ENCODE results near the gene ZNF331. TPM values are rescaled to one million over a fixed set of nuclear protein-coding genes. Genes with fewer than 3 reads are reported as not detected.

The ZNF331 gene
- total RNA-seq, 1 donor from 2014 or later: 6.8 TPM

DNA sequence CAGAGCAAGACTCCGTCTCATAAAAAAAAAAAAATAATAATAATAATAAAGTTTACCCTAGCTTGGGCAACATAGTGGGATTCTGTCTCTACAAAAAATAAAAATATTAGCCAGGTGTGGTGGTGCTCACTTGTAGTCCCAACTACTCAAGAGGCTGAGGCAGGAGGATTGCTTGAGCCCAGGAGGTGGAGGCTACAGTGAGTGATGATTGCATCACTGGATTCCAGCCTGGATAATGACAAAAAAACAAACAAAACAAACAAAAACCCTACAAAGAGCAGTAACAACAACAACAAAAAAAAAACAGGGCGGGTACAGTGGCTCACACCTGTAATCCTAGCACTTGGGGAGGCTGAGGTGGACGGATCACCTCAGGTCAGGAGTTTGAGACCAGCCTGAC is 45.2 kb downstream of the ZNF331 start:
- H3K4me3 ChIP-seq (ENCODE audit: low read depth, low read length): no peak overlapping the region
- H3K27me3 ChIP-seq (ENCODE audit: control insufficient read depth, insufficient read depth, low read length): no peaks in the 10 kb centered on the region
- no peaks in the 10 kb centered on the region for H3K36me3 ChIP-seq (ENCODE audit: control insufficient read depth, insufficient read depth, low read length)
- DNase-seq (ENCODE audit: low read depth) (no peak), FAIRE-seq (no peak)
- no peak for TF ChIP-seq CTCF (IDR thresholded peaks at IDR 0.05; ENCODE audit: insufficient read depth, low read length, severe bottlenecking)

GRCh38 chr19:53586277-53586691 is 48.3 kb downstream of the ZNF331 start:
- no peak overlapping the region for H3K4me3 ChIP-seq (ENCODE audit: low read depth, low read length)
- DNase-seq (ENCODE audit: low read depth) (no peak), FAIRE-seq (no peak)
- TF ChIP-seq CTCF (IDR thresholded peaks at IDR 0.05; ENCODE audit: insufficient read depth, low read length, severe bottlenecking): no peak
- H3K36me3 ChIP-seq (ENCODE audit: control insufficient read depth, insufficient read depth, low read length): no peaks in the 10 kb centered on the region
- no peaks in the 10 kb centered on the region for H3K27me3 ChIP-seq (ENCODE audit: control insufficient read depth, insufficient read depth, low read length)

DNA sequence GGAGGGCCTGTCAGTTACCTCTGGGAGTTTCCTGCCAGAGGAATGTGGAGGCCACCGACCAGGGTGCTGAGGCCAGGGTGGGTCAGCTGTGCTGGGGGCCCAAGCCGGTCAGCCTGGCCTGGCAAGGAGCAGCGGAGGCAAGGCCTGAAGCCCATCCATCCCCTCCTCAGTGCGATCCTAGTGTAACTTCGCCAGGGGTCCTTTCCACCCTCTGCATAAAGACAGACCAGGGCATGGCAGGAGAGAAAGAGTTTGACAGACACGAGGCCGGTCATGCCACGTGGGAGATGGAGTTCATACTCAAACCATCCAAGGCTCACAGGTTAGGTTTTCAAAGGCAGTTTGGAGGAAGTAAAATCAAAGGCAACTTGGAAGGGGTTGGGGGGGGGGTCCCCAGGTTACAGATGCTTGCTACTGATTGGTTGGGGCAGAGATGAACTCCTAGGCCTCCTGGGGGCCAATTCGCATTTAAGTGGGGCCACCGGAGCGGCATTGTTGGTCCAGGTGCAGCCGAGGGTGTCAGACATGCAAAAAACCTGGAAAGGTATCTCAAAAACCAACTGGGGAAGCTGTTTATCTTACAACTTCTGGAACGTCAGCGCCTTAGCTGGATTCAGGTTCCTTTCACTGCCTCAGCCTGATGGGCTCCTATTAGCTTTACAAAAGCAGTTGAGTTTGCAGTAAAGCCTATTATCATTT is 57.0 kb downstream of the ZNF331 start:
- H3K27me3 ChIP-seq (ENCODE audit: control insufficient read depth, insufficient read depth, low read length): no peaks in the 10 kb centered on the region
- no peaks in the 10 kb centered on the region for H3K36me3 ChIP-seq (ENCODE audit: control insufficient read depth, insufficient read depth, low read length)
- no peak for FAIRE-seq
- no peak overlapping the region for H3K4me3 ChIP-seq (ENCODE audit: low read depth, low read length)
- no peak for DNase-seq (ENCODE audit: low read depth)
- TF ChIP-seq CTCF (IDR thresholded peaks at IDR 0.05; ENCODE audit: insufficient read depth, low read length, severe bottlenecking): no peak

GRCh38 chr19:53595510-53595867 is 57.5 kb downstream of the ZNF331 start:
- no peak overlapping the region for H3K4me3 ChIP-seq (ENCODE audit: low read depth, low read length)
- no peaks in the 10 kb centered on the region for H3K36me3 ChIP-seq (ENCODE audit: control insufficient read depth, insufficient read depth, low read length)
- no peak for FAIRE-seq
- H3K27me3 ChIP-seq (ENCODE audit: control insufficient read depth, insufficient read depth, low read length): no peaks in the 10 kb centered on the region
- DNase-seq (ENCODE audit: low read depth): no peak
- TF ChIP-seq CTCF (IDR thresholded peaks at IDR 0.05; ENCODE audit: insufficient read depth, low read length, severe bottlenecking): no peak

DNA sequence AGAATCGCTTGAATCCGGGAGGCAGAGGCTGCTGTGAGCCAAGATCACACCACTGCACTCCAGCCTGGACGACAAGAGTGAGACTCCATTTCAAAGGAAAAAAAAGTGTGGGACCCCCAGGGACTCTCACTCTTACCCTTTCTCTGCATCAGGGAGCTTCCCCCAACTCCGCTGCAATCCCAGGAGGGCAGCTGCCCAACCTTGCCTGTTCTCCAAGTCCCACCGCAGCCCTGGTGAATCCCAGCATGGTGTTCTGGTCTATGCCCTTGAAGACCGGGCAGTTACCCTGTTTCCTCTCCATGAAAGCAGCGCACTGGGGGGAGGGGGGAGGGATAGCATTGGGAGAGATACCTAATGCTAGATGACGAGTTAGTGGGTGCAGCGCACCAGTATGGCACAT is 58.1 kb downstream of the ZNF331 start:
- H3K4me3 ChIP-seq (ENCODE audit: low read depth, low read length): no peak overlapping the region
- FAIRE-seq: no peak
- no peak for DNase-seq (ENCODE audit: low read depth)
- H3K36me3 ChIP-seq (ENCODE audit: control insufficient read depth, insufficient read depth, low read length): no peaks in the 10 kb centered on the region
- TF ChIP-seq CTCF (IDR thresholded peaks at IDR 0.05; ENCODE audit: insufficient read depth, low read length, severe bottlenecking): no peak
- H3K27me3 ChIP-seq (ENCODE audit: control insufficient read depth, insufficient read depth, low read length): no peaks in the 10 kb centered on the region

- FAIRE-seq (no peak), DNase-seq (ENCODE audit: low read depth) (peak; percentile 54)
- no peaks in the 10 kb centered on the region for H3K36me3 ChIP-seq (ENCODE audit: control insufficient read depth, insufficient read depth, low read length)
- no peak overlapping the region for H3K4me3 ChIP-seq (ENCODE audit: low read depth, low read length)
- H3K27me3 ChIP-seq (ENCODE audit: control insufficient read depth, insufficient read depth, low read length): no peaks in the 10 kb centered on the region
- TF ChIP-seq CTCF (IDR thresholded peaks at IDR 0.05; ENCODE audit: insufficient read depth, low read length, severe bottlenecking): no peak
Measured at GRCh38 chr19:53597023-53597422, 59.1 kb downstream of the ZNF331 start.

Measured in bronchial epithelial cell (primary cell).